Hematopoietic multipotent progenitor cell treated with erythropoietin and hydrocortisone succinate and interleukin-3 and kit ligand, for 15 days (in vitro differentiated cells): ENCODE data around the gene ADCY10.
"Not testable (repeated sequence)": the region's sequence is repeated elsewhere in the genome, so short reads cannot be mapped to it uniquely, and the experiment has no call there.

ENCODE experiments used
- DNase-seq: peaks from one replicate; pipeline ENCODE4 v3.0.0-alpha.2; 2015; ENCODE audit warnings: low spot score

Gene ADCY10

DNA sequence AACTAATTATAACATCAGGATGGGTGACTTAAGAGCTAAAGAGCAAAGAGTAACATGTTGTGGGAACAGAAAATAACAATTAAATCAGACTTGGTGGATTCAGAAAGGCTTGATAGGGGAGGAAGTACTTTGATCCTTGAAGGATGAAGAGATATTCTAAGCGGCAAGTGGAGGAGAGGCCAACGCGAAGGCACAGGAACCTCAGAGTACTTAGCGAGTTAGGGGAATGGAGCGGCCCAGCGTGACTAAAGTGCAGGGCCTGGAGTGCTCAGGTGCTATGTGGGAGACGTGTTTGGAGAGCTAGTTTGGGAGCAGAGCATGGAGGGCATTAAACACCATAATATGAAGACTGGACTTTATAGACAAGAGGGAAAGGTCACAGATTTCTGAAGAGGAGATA, 64.3 kb downstream of the ADCY10 start:
- no peak for DNase-seq

DNA sequence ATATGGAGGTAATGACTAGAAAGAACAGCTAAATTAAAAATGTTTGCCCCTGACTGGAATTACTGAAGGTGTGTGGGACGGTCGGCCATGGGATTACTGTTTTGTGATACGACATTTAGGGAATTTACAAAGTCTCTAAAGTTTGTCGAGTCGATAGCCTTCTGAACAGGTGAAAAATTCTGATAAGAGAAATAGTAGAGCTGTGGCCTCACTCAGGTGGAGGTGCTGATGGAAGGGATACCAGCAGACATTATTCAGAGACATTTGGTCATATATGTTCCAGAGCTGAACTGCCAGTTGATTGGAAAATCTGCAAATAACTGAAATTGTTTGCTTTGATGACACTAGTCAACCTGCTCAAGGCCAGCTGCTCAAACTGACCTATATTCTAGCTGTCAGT, 71.1 kb downstream of the ADCY10 start:
- DNase-seq: no peak

DNA sequence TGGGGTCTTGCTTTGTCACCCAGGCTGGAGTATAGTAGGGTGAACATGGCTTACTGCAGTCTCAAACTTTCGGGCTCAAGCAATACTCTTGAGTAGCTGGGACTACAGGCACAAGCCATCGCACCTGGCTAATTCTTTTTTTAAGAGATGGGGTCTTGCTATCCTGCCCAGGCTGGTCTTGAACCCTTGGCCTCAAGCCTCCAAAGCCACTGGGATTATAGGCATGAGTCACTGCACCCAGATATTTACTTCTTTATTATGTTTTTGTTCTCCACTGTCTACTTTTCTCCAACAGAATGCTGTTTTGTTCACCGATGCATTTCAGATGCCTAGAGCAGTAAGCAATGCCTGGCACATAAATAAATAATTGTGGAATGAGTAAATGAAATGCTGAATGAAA, 72.4 kb downstream of the ADCY10 start:
- DNase-seq: no peak

DNA sequence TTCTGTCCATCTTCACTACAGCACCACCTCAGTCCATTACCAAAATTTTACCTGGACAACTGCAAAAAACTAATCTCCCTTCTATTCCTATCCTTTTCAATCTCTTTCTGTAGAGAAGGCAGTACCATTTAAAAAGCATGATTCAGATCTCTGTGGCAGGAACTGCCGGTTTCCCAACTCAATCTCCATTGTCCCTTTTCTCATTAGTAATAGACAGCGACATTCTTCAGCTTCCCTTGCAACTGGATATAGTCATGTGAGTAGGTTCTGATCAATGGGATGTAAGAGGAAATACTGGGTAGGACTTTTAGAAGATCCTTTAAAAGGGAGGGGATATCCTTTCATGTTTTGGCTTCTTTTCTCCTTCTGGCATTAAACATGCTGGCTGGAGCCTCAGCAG, 74.9 kb downstream of the ADCY10 start:
- no peak for DNase-seq

DNA sequence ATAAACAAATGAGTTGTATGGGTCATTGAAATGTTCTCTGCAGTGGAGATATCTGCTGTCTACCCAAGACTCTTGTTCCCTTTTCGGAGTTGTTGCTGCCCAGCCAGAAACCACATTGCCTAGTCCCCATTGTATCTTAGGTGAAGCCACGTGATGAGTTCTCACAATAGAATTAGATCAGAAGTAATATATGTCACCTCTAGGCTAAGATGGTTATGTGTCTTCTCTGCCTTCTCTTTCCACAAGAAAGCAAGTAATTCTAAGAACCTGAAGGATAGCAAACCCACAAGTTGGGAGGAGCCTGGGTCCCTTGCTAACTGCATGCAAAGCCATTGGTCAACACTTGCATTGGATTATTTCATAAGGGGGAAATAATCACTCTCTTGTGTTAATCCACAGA, 76.6 kb downstream of the ADCY10 start:
- DNase-seq: no peak

DNA sequence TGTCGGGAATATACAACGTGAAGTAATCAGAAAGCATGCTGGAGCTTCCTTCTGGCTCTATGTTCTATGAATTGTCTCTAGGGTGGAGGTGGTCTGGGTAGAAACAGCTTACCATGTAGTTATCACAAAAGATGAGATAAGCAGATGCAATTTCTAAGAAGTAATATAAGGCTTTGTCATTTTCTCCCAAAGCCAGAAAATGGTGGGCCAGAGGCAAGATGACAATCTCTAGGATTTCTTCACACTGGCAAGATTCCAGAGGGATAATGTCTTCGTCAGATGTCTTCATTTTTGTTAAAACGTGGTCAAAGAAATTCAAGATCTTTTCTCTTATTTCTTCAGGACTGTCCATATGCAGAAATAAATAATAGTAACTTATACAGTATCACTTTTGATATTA, 77.7 kb downstream of the ADCY10 start:
- DNase-seq: no peak

DNA sequence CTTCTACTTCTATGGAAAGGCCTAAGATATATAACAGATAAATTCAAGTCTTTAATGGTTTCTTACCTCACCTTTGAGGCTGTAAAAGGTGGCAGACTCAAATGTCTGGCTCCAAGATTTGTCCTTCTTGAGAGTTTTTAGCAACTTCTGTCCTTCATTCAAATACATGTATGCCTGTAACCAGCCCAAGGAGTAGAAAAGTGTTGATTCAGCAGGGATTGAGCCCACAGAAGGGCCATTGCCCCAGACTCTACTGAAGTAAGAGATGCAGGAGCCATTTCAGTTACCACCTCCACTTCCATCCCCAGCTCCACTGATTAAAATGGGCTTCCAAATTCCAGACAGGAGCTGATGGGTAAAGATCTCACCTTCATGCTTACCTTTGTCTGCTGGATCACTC, 80.0 kb downstream of the ADCY10 start:
- DNase-seq: no peak

DNA sequence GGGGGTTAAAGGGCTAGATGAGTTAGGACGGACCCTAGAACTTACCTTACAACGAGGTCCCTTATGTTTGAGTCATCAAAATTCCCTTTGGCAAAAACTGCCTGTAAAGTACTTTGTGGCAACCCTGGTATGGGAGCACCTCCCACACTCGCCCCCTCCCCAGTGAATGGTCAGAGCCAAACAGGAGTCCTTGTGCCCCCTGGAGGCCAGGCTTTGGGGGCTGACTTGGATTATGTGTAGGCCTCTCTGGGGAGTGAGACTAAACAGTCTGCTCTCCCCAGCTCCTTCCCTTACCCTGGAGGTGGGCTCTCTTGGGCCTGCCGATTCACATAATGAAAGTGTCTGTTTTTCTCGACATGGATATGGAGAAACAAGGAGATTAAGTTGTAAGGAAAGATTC, 81.2 kb downstream of the ADCY10 start:
- no peak for DNase-seq

DNA sequence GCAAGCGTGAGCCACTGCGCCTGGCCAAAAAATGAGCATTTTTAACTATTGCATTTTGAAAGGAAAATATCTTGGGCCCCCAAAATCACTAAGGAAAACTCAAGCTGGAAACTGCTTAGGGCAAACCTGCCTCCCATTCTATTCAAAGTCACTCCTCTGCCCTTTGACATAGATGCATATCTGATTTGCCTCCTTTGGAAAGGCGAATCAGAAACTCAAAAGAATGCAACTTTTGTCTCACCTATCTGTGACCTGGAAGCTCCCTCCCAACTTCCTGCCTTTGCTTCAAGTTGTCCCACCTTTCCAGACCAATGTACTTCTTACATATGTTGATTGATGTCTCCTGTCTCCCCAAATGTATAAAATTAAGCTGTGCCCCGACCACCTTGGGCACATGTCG, 83.3 kb downstream of the ADCY10 start:
- not testable (repeated sequence) for DNase-seq

DNA sequence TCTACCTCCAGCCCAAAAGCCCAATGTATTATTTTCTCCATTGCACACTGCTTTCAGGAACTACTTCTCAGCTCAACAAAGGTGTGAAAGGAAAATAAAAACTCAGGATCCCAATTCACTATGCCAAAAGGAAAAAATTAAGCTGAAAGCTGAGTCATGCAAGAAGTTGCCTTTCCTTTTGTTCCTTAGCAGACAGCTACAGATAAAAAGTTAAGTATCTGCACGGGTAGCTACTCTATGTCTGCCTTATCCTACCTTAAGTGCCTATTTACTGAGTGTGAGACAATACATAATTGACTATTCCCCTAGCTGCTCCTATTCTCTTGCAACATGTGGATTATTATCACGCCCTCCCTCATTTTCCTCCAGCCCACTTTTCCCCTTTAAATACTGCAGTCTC, 84.1 kb downstream of the ADCY10 start:
- no peak for DNase-seq

DNA sequence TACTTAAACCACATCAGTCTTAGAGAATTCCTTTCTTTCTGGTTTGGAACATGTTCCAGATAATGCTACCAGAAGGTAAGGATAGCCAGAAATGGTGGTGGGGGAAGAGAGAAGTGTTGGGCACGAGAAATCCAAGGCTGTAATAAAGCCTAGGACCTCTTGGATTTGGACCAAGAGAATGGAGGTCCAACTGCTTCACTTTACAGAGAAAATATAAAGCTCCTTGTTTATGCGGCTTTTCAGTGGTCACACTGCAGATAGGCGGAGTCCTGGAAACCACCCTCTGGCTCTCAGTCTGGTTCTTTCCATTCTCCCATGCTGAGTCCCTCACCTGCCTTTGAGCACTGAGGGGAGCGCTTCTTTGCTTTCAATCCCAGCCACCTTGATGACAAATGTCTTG, 87.8 kb downstream of the ADCY10 start:
- no peak for DNase-seq

DNA sequence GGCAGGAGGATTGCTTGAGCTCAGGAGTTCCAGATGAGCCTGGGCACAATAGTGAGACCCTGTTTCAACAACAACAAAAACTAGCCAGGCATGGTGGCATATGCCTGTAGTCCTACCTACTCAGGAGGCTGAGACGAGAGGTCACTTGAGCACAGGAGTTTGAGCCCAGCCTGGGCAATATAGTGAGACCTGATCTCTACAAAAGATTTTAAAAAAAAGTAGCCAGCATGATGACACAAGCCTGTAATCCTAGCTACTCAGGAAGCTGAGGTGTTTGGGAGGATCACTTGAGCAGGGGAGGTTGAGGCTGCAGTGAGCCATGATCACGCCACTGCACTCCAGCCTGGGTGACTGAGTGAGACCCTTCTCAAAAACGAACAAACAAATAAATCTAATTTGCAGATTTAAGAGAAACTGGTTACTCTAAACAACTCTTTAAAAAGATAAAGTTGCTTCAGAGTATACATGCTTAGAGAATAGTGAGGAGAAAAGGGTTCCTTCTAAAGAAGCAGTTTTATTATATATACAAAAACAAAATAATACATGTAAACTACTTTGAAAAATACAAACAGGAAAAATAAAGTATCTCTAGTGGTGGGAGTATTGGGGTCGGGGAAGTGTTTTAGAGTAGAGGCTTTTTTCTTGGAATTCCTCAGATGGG, 88.4 kb downstream of the ADCY10 start:
- no peak for DNase-seq

DNA sequence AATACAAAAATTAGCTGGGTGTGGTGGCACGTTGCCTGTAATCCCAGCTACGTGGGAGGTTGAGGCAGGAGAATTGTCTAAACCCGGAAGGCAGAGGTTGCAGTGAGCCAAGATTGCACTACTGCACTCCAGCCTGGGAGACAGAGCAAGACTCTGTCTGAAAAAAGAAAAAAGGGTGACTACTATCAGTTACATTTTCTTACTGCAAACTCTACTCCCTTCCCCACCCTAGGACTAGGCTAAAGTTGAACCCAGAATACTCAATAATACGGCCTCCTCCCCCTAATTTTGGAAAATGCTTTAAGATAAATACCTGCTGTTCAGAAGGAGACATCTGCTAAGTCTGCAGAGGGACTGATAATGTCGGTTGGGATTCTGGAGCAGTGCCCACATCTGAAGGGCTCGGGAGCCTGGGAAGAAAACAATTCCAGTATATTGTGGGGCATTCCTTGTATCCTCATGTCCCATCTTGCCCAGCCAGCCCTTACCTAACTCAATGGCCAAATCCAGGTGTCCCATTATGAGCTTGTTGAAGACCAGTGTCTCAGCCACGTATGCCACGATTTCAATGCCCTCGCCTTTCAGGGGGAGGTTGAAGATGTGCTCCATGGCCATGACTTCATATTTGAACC, 89.7 kb downstream of the ADCY10 start:
- DNase-seq: no peak

DNA sequence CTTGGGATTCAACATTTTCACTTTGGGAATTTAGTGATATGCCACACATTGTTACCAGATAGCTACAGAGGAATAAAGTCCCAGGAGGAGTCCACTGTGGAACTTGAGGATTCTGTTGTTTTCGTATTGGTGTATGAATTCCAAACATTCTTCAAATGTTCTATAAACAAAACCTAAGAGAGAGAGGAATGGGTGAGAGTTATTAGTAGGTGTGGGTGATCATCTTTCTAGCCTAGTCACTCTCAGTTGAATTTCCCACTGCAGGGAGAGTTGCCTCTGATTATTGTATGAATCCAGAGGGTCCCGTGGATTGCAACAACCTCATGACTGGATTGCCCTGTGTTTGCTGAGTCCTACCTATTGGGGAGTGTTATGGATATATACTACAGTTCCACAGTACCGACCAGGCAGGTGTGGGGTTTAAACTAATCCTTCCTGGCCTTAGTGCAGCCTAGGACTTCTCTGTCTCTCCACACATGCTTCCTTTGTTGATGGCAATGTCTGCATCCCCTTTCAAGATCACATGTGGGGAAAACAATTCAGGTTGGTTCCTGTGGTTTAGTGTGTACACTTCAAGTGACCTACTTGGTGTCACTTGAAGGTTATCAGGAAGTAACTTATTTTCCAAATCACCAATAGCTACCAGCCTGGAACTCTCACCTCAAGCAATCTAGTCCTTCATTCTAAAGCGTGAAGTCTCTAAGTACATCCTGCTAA, 91.8 kb downstream of the ADCY10 start:
- no peak for DNase-seq

DNA sequence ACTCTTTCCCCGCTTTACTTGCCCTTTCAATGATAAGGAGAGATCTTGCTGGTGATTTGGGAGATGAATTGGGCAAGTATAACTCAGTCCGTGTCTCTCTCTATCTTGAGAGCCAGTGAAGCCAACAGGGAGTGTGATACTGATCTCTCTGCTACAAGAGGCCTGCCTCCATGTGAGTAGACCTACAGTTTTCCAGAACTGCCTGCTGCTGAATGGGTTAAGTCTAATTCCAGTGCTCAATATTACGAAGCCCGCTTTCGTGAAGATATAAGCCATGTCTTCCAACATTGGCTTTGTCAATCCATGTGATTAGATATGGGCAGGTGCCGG, 92.6 kb downstream of the ADCY10 start:
- DNase-seq: no peak

DNA sequence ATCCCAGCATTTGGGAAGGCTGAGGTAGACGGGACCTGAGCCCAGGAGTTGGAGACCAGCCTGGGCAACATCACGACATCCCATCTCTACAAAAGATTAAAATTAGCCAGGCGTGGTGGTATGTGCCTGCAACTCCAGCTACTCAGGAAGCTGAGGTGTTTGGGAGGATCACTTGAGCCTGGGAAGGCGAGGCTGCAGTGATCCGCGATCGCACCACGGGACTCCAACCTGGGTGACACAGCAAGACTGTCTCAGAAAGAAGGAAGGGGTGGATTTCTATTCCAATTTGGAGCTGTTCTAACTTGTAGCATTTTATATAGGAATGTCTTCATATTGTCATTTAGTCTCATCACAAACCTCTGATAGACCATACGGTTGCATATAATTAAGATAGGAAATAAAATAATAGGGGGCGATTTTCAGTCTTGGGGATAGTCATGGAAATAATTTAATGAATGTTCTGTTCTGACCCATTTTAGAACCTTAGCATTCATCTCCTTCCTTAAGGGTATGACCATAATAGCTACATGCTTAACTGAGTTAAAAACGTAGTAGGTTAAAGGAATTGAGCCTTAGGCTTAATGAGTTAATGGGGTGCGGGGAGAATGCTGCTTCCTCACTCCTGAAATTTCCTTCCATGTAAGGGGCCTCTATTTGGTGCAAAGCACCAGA, 93.1 kb downstream of the ADCY10 start:
- DNase-seq: no peak

DNA sequence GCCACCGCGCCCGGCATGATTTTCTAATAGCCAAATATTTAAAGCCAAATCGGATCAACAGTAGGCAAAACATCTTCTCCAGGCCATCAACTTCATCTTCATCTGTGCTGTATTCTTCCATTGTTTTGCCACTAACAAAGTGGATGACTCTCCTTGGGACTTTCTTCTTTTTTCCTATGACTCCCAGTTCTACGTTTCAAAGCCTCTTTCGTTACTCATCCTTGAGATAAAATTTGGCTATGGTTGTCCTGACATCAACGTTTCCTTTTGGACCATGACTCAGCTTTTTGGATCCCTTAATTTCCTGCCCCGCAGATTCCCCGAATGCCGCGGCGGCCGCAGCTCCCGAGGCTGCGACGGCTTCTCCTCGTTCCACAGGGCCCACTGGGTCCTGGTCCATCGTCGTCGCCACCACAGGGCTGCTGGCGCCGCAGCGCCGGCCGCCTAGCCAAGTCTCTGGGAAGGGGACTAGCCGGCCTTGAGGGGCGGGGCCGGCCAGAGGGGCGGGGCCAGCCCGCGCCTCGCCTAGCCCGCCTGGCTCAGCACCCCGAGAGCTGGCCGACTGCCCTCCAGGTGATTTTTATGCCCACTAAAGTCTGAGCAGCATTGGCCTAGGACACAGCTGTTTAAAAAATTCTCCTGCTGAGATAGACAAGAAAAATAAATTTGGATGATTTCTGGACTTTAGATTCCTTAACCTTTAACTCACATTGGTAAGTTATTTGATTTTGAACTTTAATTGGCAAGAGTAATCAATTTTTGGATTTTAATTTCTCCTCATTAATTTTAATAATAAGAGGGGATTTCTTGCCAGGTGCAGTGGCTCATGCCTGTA, 93.9 kb downstream of the ADCY10 start:
- DNase-seq: peak; percentile 65

DNA sequence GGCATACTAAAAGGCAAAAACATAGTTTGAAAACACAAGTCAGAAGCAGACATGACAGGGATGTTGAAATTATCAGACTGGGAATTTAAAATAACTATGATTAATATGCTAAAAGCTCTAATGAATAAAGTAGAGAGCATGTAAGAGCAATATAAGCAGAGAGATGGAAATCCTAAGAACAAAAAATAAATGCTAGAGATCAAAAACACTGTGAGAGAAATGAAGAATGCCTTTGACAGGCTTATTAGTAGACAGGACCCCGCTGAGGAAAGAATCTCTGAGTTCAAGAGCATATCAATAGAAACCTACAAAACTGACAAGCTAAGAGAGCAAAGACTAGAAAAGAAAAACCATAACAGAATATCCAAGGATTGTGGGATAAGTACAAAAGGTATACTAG, 98.3 kb downstream of the ADCY10 start:
- no peak for DNase-seq

DNA sequence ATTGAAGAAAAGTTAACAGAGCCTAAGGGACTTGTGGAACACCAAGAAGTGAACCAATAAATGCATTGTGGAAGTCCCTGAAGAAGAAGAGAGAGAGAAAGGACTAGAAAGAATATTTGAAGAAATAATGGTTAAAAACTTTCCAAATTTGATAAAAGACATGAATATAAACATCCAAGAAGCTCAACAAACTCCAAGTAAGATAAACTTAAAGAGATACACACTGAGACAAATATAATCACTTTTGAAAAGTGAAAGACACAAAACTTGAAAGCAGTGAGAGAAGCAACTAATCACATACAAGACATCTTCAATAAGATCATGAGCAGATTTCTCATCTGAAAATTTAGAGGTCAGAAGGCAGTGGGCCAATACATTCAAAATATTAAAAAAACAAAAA, 101.0 kb downstream of the ADCY10 start:
- no peak for DNase-seq

DNA sequence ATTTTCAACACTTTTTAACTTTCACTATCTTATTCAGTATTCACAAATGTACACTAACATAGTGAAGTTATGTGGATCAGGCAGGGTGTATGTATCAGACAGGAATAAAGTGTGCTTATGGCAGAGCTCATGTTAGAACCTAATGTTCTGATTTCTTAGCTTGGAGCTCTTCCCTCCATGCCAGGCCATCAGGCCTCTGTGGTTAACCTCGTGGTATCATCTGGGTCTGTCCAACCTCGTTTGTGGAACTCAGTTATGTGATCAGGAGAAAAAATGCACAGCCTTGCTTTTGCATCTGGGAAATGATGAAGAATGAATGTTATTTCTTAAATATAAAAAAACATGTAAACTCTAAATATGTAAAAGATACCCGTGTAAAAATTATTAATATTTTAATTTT, 105.2 kb downstream of the ADCY10 start:
- no peak for DNase-seq

DNA sequence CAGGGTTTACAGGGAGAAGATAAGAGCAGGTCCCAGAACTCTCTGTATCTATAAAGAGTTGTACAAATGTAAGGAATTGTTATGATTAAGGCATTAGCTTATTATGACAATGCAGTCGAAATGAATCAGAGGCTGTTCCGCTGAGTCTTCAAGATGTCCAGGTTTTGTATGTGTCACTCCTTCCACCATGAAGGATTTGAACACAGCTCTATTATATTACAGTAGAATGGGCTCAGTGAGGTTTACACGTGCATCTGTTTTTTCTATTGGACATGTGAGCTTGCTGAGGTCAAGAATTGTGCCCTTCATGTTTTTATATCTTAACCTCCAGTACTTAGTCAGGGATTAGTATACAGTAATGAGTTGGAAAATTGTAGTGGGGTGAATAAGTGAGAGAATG, 105.8 kb downstream of the ADCY10 start:
- DNase-seq: no peak

DNA sequence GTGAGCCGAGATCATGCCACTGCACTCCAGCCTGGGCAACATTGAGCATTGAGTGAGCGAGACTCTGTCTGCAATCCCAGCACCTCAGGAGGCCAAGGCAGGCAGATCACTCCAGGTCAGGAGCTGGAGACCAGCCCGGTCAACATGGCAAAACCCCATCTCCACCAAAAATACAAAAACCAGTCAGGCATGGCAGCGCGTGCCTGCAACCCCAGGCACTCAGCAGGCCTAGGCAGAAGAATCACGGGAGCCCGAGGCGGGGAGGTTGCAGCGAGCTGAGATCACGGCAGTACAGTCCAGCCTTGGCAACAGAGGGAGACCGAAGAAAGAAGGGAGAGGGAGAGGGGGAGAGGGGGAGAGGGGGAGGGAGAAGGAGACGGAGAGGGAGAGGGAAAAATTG, 107.3 kb downstream of the ADCY10 start:
- DNase-seq: not testable (repeated sequence)
